HG03442 (cell line): ENCODE data around the gene ZBTB2.

Experiments used
- ATAC-seq: cut with Tn5 transposase; IDR thresholded peaks from one replicate; pipeline ENCODE4 v1.9.1; 2021; ENCODE audit warnings: mild to moderate bottlenecking, moderate library complexity; ENCODE audit not compliant: unreplicated experiment

The ZBTB2 gene

DNA sequence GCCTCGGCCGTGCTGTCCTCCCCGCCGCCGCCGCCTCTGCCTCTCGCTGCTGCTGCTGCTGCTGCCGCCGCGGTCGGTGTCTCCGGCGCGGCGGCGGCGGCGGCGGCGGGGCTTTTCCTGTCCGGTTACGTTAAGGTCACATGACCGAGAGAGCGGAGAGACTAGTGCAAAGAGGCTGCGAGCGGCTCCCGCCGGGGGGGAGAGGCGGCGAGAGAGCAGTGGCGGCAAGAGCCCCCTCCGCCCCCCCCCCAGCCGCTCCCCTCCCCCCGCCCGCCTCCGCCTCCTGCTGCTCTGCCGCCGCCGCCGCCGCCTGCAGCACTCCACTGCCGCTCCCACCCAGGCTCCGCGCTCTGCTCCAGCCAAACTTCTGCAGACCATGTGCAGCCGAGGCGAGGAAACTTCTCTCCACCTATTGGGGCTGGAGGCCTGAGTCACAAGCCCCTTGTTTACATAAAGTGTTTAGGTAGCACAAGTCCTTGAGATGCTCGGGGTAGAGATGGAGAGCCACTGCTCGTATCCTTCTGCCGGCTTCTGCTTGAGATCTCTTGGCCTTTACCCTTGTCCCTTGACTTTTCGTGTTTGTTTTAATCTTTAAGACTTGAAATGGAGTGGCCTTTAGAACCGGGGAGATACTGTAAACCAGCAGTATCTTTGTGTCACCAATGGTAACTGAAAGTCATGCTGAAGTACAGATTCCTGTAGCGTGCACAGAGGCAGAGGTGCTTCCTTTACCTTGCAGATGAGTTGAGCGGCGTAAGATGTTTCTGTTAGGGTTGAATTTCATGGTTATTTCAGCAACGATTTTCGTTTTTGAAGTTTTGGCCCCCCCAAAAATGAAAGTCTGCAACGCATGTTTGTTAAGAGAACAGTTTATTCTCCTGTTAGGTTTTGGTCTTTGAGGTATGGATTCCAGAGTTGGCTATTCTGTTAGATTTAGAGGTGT, at the start of gene ZBTB2:
ZBTB2 (minus strand) TSS at position 89 of the 943 bp plus-strand sequence. CDS start 17,922 bp downstream, outside the sequence.
- ATAC-seq = peak; percentile 8

GRCh38 chr6:151440930-151441329, 49.6 kb upstream of the ZBTB2 start:
- peak; percentile 35 for ATAC-seq

GRCh38 chr6:151440498-151440897, 49.1 kb upstream of the ZBTB2 start:
- ATAC-seq = peak; percentile 60

GRCh38 chr6:151437401-151437800, 46.0 kb upstream of the ZBTB2 start:
- no peak for ATAC-seq

GRCh38 chr6:151436802-151437201, 45.4 kb upstream of the ZBTB2 start:
- no peak for ATAC-seq

GRCh38 chr6:151436300-151436699, 44.9 kb upstream of the ZBTB2 start:
- no peak for ATAC-seq

GRCh38 chr6:151434369-151434768, 43.0 kb upstream of the ZBTB2 start:
- ATAC-seq = no peak

GRCh38 chr6:151432651-151433050, 41.3 kb upstream of the ZBTB2 start:
- no peak for ATAC-seq

DNA sequence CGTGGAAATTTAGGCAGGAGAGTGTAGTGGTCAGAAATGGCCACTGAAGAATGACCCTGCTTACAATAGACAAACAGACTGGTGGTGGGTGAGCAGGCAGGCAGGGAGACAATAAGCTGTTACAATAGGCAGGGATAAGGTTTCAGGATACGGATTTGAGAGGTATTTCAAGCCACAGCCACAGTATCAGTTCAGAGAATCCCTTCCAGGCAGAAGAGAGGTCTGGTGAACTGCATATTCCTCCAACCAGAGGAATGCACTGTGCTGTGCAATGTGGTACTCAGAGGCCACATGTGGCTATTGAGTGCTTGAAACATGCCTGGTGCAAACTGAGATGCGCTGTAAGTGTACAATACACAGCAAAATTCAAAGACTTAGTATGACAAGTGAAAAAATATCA, 40.0 kb upstream of the ZBTB2 start:
- ATAC-seq = no peak

- ATAC-seq = no peak
Measured at GRCh38 chr6:151430886-151431285, 39.5 kb upstream of the ZBTB2 start.

DNA sequence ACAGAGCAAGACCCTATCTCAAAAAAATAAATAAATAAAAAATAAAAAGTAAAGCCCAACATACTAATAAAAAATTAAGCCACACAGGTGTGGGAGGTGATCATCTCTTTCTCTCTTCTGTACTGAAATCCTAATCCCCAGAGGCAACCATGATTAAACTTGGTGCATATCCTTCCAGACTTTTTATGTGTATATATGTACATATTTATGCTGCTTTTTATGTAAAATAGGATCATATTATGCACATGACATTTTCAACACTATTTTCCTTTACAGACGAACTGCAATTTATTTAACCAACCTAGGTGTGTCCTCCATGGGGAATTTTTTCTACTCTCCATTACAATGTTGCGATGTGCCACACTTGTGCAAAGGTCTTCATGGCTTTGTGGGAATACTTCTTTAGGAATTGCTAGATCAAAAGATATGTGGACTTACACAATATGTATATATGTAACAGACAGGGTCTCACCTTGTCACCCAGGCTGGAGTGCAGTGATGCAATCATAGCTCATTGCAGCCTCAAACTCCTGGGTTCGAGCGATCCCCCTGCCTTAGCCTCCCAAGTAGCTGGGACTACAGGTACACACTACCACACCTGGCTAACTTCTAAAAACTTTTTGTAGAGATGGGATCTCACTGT, 36.9 kb upstream of the ZBTB2 start:
- no peak for ATAC-seq

- no peak for ATAC-seq
Measured at GRCh38 chr6:151425561-151425960, 34.2 kb upstream of the ZBTB2 start.

DNA sequence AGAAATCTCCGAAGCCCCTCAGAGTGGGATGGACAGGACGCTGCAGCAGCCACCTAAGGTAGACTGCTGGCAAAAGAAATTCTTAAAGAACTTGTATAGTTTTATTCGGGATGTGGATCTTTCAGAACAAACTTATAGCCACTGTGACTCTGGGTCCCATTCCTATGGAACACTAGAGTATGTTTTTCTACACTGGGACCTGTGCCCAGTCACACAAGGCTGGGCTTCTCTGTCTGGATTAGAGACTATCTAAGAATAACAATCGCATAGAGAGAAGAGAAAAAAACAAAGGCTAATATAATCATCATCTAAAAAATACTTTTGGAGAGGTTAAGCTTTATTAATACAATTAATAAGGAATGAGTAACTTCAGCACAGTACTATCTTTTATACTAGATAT, 31.6 kb upstream of the ZBTB2 start:
- ATAC-seq = no peak

DNA sequence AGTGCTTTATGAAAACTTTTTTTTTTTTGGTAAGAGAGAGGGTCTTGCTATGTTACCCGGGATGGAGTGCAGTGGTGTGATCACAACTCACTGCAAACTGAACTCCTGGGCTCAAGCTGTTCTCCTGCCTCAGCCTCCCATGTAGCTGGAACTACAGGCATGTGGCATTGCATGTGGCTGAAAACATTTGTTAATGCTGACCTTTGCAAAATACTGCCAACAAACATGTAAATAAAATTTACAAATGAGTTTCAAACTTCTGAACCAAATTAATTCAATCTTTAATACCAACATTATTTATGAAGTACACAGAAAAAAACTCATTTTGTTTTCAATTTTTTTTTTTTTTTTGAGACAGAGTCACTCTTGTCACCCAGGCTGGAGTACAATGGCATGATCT, 26.1 kb upstream of the ZBTB2 start:
- ATAC-seq = no peak

DNA sequence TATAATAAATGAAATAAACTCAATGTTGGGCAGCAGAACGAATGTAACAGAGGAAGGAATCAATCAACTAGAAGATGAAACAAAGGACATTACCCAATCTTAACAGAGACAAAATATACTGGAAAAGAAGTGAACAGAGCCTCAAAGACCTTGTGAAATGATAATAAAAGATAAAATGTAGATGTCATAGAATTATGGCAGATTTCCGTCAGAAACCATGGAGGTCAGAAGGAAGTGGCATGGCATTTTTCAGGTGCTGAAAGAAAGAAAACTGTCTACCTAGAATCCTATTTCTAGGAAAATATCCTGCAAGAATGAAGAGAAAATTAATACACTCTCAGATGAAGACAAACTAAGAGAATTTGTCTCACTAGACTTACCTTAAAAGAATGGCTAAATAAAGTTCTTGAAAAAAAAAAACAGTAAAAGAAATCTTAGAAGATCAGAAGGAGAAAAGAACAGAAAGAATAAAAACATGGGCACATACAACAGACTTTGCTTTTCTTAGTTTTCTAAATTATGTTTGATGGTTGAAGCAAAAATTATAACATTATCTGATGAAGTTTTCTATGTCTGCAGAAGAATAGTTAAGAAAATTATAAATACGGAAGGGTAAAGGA, 23.4 kb upstream of the ZBTB2 start:
- ATAC-seq = no peak

DNA sequence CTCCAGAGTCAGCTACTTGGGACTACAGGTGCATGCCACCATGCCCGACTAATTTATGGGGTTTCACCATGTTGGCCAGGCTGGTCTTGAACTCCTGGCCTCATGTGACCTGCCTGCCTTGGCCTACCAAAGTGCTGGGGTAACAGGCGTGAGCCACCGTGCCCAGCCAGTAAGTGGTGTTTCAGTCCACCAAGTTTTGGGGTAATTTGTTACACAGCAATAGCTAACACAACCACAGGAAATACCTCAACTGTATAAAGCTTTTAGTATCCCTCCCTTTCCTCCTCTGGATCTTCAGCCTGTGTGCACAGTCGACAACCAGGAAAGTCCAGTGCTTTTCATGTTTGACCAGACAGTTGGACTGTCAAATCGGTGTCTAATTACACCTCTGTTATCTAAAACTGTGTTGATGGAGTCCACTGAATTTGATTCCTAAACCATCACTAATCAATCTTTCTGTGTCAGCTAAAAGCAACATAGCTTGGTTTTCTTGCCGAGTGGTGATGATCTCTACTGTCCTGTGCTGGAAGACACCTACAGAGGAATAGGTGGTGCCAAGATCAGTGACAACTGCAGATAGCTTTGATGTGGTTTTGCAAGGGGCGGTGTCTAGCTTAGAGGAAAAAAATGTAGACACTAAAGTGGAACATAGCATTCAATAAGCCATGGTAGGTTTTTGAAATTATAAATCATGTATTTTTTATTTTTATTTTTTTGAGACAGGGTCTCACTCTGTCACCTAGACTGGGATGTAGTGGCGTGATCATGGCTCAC, 22.2 kb upstream of the ZBTB2 start:
- no peak for ATAC-seq

DNA sequence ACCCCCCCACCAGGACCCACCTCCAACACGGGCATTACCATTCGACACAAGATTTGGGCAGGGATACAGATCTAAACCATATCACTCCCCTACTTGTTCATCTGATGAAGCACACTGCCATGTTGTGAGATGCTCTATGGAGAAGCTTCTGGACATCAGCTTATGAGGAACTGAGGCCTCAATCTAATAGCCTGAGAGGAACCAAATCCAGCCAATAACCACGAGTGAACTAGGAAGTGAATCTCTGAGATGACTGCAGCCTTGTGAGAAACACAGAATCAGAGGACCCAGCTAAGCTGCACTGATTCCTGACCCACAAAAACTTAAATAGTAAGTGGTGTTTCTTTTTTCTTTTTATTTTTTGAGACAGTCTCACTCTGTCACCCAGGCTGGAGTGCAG, 21.6 kb upstream of the ZBTB2 start:
- ATAC-seq = no peak

DNA sequence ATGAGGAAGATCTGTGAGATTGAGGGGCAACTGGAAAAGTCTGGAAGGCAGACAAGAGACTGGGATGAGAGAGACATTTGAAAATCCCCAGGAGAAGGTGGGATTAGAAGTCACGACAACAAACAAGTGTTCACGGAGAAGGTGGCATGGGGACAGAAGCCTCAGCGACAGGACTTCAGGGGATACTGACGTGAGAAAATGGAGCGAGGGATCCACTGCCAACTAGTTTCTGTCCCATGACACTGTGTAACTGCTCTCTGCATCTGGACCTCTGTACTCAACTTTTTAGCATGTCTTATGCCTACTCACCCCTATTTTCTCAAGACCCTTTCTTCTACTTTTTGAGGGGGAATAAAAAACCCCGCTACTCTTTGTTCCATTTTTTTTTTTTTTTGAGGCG, 18.3 kb upstream of the ZBTB2 start:
- ATAC-seq = no peak

- ATAC-seq = no peak
Measured at GRCh38 chr6:151409260-151409659, 17.9 kb upstream of the ZBTB2 start.

- no peak for ATAC-seq
Measured at GRCh38 chr6:151408858-151409257, 17.5 kb upstream of the ZBTB2 start.

GRCh38 chr6:151403919-151404308, 12.6 kb upstream of the ZBTB2 start:
- ATAC-seq = no peak
